Panc1 (cell line): ENCODE measurements around the gene KCNQ4.

Experiments used
- CTCF ChIP-seq: fragments of 450-650 bp; IDR thresholded peaks from 2 replicates; pipeline ENCODE4 v1.5.1; 2017; ENCODE audit warnings: mild to moderate bottlenecking
- POLR2AphosphoS5 ChIP-seq: IDR thresholded peaks from 2 replicates; pipeline ENCODE4 v1.6.1; 2012; ENCODE audit warnings: mild to moderate bottlenecking, low read depth, low read length, moderate library complexity
- REST ChIP-seq, 2 experiments: IDR thresholded peaks; 2 replicates each; pipeline ENCODE4 v1.6.1; 2011 to 2012; ENCODE audit warnings: low read depth in 2 of 2, control low read depth in 1 of 2, low read length in 1 of 2, mild to moderate bottlenecking in 1 of 2, moderate library complexity in 1 of 2; ENCODE audit not compliant: insufficient read depth in 1 of 2
- SIN3A ChIP-seq: IDR thresholded peaks from 2 replicates; pipeline ENCODE4 v1.6.1; 2012; ENCODE audit warnings: low read depth, mild to moderate bottlenecking, low read length, moderate library complexity, borderline replicate concordance; ENCODE audit not compliant: insufficient read depth
- TCF7L2 ChIP-seq: IDR thresholded peaks from 2 replicates; pipeline ENCODE4 v1.6.1; 2011; ENCODE audit warnings: mild to moderate bottlenecking, low read depth, low read length, inconsistent platforms

GRCh38 chr1:40870135-40870728 is 86.6 kb downstream of the KCNQ4 start:
- TF ChIP-seq POLR2AphosphoS5, result no peak
- no peak for TF ChIP-seq CTCF
- no peak for TF ChIP-seq TCF7L2
- no peak for TF ChIP-seq SIN3A
- TF ChIP-seq REST (IDR thresholded peaks at IDR 0.05; ENCODE audit: insufficient read depth in 1 of 2, low read depth in 2 of 2, low read length in 1 of 2), result no peak
